WTC11 (cell line): ENCODE measurements around the gene WFDC6.

Experiments
- CTCF ChIP-seq: fragments of 200-600 bp; IDR thresholded peaks from 2 replicates; pipeline ENCODE4 v1.8.0; 2022; ENCODE audit warnings: antibody characterized with exemption
- ESRRA ChIP-seq: sonication (generic); formaldehyde crosslinking; IDR thresholded peaks from 2 replicates; pipeline ENCODE4 v1.8.1; 2022; ENCODE audit warnings: mild to moderate bottlenecking, missing genetic modification reagents, borderline replicate concordance
- IRF1 ChIP-seq: sonication (generic); formaldehyde crosslinking; IDR thresholded peaks from 2 replicates; pipeline ENCODE4 v1.8.0; 2023; ENCODE audit warnings: missing genetic modification reagents

- TF ChIP-seq IRF1 = no peak
- no peak for TF ChIP-seq CTCF
- no peak for TF ChIP-seq ESRRA
Measured at GRCh38 chr20:45564760-45565276, 25.5 kb upstream of the WFDC6 start.
